Inflammatory macrophage (primary cell): ENCODE results near the gene TEX13B.
A peak's percentile ranks its signal among the peaks of the same experiment; 100 is the strongest.
"Not testable (repeated sequence)": the region's sequence is repeated elsewhere in the genome, so short reads cannot be mapped to it uniquely, and the experiment has no call there.

Experiments used
- DNase-seq, 2 donors: peaks; one replicate each; pipeline ENCODE4 v3.0.0-alpha.2; 2020 to 2022
- total RNA-seq, 18 experiments: gene quantifications; one replicate each; lab custom pipeline; 2026; ENCODE audit warnings: mixed read lengths in 6 of 18, inconsistent platforms in 2 of 18; lab: John Stamatoyannopoulos, UW

The TEX13B gene
- total RNA-seq = 0 reads per million in 18 experiments

- DNase-seq = no peak
These were observed at the start of gene TEX13B for GRCh38 chrX:107982356-107982755. Gene TEX13B, minus strand, starts transcription at chrX:107982370. Its CDS starts 243 bp downstream, at chrX:107982127.

DNA sequence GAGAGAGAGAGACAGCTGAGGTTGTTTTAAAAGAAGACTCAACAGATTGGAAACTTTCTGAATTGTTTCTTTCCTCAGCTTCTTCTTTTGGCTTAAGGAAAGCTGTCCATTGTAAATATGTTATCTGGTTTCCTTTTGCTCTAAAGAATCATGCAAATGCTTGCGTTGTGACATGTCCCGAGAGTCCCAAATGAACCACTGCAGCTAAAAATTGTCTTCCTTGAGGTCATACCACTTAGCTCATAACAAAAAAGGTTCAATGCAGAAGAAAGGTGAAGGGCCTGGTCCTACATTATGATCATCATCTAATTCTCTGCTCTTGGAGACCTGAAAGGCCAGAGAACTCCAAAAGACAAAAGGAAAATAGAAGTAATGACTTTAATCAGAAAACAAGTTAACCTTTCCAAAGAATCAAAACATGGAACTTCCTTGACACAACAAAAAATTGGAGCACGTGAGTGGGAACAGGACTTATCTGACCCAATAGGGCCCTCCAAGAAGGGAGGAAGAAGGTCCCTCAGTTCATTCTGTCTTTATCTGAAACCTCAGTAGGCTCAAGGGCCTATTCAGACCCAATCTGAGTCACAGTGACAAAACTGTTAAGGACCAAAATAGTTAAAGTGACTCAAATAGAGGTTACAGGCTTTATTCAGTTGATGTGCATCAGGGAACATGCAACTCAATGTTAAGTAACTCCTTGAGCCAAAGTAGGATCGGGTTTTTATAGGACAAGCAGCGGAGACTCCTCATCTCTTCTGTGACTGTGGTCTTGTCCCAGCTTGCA is 48.0 kb upstream of the TEX13B start:
- no peak for DNase-seq

DNA sequence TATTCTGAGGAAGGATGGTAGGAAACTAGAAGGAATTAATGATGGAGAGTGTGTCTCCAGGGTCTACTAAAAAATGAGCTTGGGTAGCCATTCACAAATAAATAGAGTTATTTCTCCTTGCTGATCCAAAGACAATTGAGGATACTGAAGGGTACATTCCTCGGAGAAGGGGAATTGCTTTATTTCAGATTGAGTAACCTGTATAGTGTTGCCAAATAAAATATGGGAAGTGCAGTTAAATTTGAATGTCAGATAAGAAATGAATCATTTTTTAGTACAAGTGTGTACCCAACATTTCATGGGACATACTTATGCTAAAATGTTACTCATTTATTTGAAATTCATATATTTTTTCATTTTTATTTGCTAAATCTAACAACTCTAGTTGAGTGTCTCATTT is 46.7 kb upstream of the TEX13B start:
- peak; percentile 0 to 35 for DNase-seq

GRCh38 chrX:108025954-108026600 is 43.9 kb upstream of the TEX13B start:
- DNase-seq = no peak

DNA sequence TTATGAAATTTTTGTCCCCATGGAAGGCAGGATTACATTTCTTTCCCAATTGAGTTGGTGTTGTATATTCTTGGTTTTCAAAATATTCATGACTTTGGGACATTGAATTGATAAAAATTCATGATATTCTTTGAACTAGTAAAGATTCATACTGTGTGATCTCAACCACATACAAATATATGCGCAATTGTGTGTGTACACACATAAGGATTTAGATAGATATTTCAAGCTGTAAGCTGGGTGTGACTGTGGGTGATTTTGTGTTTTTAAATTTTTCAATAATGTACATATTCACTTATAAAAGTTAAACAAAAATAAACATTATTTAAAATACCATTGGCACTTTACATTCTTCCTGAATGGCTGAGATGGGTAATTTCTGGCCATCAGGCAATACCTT is 43.2 kb upstream of the TEX13B start:
- DNase-seq = no peak

GRCh38 chrX:108022491-108023089 is 40.4 kb upstream of the TEX13B start:
- no peak for DNase-seq

- peak in 1 of 2 donors; percentile 10 for DNase-seq
These were observed 38.5 kb upstream of the TEX13B start for GRCh38 chrX:108020631-108021030.

- no peak for DNase-seq
These were observed 37.3 kb upstream of the TEX13B start for GRCh38 chrX:108019382-108019875.

DNA sequence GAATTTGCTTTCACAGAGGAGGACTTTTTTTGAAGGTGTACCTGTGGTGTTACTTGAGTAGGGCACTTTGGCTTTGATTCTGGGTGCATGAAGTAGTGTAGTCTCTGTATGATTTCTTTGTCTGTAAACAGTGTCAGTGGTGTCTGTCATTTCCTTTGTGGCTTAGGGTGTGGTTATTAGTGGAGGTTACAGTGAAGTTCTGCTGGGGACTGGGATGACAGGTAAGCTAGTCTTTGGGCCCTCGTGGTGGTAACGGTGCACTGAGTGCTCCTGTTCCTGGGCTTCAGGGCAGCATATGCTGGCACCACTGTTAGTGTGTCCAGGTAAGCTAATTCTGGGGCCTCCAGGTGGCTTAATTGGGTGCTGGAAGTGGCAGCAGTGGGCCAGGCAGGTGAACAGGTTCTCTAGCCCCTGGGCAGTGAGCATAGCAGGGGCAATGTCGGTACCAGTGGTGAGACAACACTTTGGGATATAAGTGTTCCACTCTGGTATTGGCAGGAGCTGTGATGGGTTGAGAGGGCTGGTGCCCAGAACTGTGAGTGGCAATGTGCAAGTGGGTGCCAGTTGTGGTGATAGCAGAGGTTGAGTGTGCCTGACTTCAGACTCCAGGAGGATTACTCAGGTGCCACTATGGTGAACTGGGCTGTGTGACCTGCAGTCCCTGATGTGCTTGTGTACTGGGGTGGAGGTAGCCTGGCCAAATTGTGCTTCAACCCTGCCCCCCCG is 36.6 kb upstream of the TEX13B start:
- DNase-seq = no peak

DNA sequence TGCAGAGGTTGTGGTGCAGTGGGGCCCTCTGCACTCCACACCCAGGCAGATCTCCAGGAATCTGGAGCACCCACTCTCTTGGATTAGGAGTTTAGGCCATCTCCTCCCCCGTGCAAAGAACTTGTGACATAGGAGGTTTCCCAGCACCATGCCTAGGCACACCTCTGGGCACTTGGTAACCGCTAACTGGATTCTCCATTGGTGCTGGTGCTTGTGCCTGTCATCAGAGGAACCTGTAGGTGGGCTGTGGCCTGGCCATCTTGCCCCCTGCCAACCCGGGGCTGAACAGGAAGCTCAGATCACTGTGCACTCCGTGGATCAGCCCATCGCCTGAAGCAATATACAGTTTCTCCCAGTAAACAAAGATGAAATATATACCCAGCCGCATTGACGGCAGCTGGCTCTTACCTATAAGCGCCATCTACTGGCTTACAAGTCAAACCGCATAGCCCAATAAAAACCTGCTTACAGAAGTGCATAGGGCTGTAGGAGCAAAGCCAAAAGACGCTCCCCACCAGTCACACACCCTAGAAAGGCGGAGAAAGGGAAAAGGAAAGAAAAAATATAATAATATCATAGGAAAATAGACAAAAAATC is 19.1 kb upstream of the TEX13B start:
- peak; percentile 4 to 39 for DNase-seq

DNA sequence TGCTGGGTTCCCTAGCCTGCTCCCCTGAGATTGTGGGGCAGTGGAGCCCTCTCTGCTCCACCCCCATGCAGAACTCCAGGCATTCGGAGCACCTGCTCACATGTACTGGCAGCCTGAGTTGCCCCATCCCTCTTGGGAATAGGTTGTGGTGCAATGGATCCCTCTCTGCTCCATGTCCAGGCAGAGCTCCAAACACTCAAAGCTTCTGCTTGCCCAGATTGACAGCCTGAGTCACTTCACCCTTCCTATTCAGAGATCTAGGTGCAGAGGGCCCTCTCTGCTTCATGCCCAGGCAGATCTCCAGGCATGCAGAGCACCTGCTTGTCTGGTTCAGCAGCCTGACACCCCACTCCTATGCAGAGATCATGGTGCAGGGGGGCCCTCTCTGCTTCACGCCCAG is 18.6 kb upstream of the TEX13B start:
- no peak for DNase-seq

- DNase-seq = no peak
These were observed 14.0 kb upstream of the TEX13B start for GRCh38 chrX:107996124-107996523.

DNA sequence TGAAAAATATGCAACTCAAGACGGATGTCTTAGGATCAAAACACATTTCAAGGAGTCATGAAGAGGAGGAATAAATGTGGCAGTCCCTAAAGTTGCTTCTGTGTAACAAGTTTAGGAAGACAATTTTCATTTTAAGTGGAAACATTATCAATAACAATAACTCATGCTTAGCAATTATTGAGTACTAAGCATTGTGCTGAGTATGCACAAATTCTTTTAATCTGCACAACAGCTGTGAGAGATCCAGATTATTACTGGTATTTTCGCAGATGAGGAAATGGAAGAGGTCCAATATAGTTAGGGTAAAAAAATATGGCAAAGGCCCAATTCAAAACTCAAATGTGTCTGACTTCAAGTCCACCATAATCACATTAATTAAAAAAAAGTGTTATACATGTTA is 2.9 kb upstream of the TEX13B start:
- DNase-seq = no peak

DNA sequence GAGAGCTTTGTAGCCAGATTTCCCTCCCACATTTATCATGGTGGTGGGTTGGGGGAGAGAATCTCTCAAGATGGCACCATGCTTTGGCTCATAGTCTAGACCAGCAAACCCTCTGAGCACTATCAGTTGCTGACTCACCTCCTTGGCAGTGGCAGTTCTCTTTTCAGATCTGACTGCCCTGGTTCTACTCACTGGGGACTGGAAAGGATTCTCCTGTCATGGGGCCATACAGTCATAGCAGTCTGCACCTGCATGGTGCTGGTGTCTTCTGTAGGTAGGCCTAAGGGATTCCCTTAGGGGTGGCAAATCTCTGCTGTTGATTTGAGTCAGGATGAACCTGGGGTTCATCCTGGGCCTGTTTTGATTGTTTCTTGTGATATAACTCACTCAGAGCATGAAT is 2.6 kb downstream of the TEX13B start:
- no peak for DNase-seq

GRCh38 chrX:107978707-107979307 is 3.4 kb downstream of the TEX13B start:
- DNase-seq = peak; percentile 2 to 7

- no peak for DNase-seq
These were observed 4.1 kb downstream of the TEX13B start for GRCh38 chrX:107978071-107978470.

GRCh38 chrX:107971636-107972035 is 10.5 kb downstream of the TEX13B start:
- no peak for DNase-seq

DNA sequence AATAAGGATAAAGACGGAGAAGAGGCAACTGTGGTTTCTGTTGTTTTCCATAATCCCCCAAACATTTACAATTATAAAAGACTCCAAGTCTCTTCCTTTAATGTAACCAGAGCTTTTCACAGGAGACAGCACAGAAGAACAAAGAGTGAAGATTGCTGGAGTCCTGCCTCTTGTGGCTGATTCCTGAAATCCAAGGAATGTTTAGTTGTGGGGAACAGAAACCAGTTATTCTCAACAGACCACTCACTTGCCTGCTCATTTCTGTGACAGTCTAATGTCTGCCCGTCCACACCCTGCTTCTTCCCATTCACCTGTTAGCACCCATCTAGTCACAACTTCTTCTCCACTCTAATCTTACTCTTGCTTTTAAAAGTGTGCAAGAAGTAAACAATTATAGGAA is 12.1 kb downstream of the TEX13B start:
- no peak for DNase-seq

GRCh38 chrX:107968623-107969022 is 13.5 kb downstream of the TEX13B start:
- no peak for DNase-seq

GRCh38 chrX:107955337-107955736 is 26.8 kb downstream of the TEX13B start:
- DNase-seq = not testable (repeated sequence)

- no peak for DNase-seq
These were observed 42.1 kb downstream of the TEX13B start for GRCh38 chrX:107940095-107940494.

GRCh38 chrX:107936434-107936730 is 45.8 kb downstream of the TEX13B start:
- no peak for DNase-seq
